GM18526 (cell line): ENCODE results near the gene TBC1D13.
A peak's percentile ranks its signal among the peaks of the same experiment; 100 is the strongest.

ENCODE experiments used
- POLR2A ChIP-seq: IDR thresholded peaks from 3 replicates; pipeline ENCODE4 v1.6.1; 2011; ENCODE audit not compliant: insufficient read length; ENCODE audit errors: extremely low read depth

The TBC1D13 gene, protein sequence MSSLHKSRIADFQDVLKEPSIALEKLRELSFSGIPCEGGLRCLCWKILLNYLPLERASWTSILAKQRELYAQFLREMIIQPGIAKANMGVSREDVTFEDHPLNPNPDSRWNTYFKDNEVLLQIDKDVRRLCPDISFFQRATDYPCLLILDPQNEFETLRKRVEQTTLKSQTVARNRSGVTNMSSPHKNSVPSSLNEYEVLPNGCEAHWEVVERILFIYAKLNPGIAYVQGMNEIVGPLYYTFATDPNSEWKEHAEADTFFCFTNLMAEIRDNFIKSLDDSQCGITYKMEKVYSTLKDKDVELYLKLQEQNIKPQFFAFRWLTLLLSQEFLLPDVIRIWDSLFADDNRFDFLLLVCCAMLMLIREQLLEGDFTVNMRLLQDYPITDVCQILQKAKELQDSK

DNA sequence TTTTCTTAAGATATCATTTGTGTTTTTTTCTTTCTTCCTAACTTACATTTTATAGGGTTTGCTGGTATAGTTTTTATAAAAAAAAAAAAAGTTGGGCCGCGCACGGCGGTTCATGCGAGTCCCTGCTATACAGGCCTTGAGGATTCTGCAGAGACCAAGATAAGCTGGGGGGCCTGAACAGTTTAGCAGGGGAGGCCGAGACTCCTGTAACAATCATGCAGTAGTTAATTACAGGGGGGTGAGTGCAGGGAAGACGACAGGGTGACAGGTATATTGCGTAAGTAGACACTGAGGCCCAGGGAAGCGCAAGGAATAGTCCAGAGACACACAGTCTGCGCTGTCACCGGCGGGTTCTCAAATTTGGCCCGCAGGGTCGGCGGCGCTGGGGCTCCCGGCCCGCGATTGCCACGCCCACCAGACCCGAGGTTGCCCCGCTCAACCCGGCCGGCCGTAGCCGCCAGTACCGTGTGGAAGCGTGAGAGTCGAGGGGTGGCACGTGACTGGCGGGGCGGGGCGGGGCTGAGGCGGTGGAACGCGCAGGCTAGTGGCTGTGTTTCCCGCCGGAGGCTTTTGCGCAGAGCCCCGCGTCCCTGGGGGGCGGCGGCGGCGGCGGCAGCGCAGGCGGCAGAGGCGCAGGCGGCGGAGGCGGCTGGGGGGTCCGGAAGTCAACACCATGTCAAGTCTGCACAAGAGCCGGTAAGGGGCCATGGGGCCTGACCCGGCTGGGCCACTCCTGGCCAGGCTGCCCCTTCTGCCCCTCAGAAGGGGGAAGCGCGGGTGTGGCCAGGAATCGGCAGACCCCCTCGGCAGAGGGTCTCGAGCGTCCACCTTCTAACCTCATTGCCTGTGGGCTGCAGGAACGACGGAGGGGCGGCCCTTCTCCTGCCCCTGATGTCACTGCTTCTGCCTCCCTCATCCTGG, at the start of gene TBC1D13:
TSS of gene TBC1D13 (plus strand) at position 573 of the 921 bp plus-strand sequence. CDS start at position 674, 101 bp downstream.
- peak; percentile 73 for TF ChIP-seq POLR2A

DNA sequence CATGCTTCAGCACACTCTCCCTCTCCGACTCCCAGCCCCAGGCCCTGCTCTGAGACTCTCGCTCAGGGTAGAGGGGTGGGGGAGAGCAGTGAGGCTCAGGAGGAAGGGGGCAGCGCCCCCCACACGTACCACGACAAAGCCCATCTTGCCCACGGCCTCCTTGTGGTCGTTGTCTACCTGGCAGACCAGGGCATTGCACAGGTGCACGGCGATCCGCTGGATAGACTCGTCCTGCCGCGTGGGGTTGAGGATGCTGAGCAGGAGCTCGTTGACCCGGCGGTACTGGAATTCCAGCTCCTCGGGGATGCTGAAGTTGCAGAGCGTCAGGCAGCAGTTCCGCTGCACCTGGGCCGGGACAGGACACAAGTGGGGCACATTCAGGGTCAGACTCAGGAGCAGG, 44.7 kb upstream of the TBC1D13 start:
- no peak for TF ChIP-seq POLR2A

DNA sequence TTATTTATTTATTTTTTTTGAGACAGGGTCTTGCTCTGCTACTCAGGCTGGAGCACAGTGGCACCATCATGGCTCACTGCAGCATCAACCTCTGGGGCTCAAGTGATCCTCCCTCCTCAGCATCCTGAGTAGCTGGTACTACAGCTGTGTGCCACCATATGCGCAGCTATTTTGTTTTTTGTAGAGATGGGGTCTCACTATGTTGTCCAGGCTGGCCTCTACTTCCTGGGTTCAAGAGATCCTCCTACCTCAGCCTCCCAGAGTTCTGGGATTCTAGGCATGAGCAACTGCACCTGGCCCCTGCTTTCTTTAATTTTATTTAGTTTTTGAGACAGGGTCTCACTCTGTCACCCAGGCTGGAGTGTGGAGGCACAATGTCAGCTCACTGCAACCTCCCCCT, 43.6 kb upstream of the TBC1D13 start:
- no peak for TF ChIP-seq POLR2A

DNA sequence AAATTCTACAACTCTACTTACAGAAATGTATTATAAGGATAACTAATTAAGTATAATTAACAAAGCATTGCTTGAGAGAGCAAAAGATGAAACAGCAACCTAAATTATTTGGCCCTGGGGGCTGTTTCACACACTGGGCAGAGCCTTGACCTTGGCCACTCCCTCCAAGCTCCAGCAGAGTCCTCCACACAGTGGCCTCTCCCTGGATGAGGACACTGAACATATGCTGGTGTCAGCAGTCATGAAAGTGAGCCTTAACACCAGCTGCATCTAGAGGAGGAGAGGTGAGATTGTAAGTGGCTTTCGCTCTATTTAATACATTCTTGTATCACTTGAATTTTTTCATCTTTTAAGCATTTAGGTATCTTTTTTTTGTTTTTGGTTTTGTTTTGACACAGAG, 39.8 kb upstream of the TBC1D13 start:
- TF ChIP-seq POLR2A, result no peak

DNA sequence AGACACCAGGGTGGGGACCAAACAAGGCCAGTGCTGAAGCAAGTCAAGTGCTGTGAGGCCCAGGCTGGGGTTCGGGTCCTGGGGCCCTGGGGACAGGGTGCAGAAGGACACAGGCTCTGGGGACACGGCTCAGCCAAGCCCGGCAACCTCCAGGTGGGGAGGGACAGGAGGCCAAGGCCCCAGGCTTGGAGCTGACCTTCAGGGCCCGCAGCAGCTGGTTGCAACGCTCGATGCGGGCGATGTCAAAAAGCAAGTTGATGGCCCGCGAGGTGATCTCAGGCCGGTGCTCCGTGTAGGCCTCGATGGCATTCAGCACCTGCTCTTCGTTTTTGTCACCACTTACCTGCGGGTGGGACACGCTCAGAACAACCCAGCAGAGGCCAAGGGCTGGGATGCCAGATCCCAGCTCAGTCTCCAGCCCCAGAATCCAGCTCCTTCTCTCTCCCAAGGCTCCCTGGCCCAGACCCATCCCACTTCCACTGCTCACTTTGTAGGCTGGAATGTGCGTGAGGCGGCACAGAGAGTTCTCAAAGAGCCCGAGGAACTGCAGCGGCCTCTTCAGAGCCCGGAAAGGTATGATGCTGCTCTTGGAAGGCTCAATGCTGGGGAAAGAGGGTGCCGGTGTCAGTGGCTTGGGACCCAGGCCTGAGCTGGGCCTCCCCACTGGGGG, 36.0 kb upstream of the TBC1D13 start:
- no peak for TF ChIP-seq POLR2A

DNA sequence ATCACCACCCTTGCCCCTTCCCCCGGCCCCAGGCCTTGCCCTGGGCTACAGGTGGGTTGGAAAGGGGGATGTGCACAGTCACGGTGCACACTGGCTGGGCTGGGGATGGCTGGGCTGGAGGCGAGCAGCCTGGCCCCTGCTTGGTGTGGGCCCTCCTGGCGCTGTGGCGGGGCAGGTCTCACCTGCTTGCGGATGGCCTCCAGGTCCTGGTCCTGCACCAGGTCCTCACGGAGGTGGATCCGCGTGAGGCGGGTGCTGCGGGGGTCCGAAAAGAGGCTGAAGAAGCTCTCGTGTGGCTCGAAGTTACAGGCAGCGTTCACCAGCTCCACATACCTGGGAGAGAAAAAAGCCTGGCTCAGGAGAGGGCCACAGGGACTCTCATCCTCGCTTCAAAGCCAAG, 33.4 kb upstream of the TBC1D13 start:
- no peak for TF ChIP-seq POLR2A

DNA sequence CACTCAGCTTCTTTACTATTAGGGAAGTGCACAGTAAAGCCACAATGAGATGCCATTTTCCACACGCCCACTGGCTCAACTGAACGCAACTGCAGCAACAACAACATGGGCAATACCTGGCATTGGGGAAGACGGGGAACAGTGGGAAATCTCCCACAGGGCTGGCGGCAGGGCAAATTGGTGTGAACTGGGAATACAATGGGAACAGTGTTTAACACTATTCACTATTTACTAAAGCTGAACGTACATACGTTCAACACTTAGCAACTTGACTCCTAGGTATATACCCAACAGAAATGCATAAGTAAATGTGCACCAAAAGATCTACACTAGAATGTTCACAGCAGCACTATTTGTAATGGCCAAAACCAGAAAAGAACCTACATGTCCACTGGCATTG, 29.5 kb upstream of the TBC1D13 start:
- no peak for TF ChIP-seq POLR2A

DNA sequence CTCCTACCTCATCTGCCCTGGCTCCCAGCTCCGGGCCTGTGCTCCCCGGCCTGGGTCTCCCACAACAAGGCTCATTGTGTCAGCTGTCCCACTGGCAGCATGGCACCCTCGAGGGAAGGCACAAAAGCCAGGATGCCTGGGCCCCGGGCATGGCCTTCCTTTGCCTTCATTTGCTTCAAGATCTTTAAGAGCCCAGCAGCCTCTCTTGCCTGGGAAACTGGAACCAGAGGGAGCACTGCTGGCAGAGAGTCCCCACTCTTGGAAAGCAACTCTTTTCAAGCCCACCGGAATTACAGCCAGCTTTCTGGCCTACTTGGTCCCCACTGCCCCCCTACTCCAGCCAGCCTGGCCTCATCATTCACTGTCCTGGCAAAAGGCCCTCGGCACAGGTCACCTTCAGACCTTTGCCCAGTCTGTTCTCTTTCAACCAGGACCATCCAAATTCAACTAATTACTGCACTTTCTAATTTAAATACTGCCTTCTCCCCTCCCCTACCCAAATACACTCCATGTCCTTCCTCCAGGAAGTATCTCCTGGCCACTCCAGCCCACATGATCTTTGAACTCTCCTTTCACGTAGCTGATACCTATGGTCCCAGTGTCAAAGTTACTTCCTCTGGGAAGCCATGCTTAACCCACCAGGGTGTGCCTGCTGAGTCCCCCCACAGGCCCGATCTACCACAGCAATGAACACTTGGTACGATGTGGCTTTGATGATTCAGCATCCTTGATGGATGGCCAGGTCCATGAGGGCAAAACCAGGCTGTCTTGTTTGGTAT, 24.2 kb upstream of the TBC1D13 start:
- no peak for TF ChIP-seq POLR2A

DNA sequence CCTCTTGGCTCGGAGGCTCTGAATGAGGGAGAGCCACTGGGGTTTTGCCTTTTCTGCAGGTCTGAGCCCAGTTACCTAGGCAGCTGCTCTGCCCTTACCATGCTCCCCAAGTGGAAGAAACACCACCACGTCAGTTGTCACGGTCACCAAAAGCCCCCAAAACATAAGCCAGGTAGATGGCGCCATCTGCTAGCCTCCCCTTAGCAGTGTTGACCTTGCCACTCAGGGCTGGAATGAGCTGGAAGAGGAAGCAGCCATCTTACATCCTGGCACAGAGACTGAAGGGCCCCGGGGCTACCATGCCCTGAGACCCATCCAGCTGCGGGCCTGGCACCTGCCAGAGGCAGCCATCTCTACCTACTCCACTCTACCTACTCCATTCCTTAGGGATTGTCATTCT, 22.7 kb upstream of the TBC1D13 start:
- no peak for TF ChIP-seq POLR2A

DNA sequence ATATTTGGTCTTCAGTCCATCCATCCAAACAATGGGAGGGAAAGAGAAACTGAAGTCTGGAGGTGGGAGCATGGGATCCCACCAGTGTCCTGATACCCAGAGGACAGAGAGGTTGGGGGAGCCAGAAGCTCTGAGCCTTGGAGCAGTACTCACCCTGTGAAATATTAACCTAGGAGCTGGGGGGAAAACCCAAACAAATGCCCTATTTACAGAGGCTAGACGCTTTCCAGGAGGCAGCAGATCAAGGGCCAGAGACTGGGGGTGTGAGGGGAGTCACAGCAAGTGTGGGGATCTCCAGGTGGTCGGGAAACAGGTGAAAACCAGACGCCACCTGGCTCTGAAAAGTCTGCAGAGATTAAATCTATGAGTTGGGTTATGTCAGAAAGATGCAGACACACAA, 21.6 kb upstream of the TBC1D13 start:
- TF ChIP-seq POLR2A, result no peak

DNA sequence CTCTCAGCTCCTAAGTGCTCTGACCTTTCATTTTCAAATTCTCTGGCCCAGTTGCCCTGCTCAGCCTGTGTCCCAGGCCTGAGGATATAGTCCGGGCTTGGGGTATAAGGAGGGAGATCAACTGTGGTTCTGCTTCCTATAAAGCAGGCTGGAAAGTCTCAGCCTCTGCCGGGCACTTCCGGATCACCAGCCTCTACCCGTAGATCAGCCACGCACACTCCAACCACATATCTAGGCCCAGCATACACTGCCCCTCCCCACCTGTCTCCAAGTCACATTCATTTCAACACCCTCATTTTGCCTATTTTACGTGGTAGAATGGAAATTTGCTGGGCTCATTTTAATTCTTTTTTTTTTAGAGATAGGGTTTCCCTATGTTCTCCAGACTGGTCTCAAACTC, 18.4 kb upstream of the TBC1D13 start:
- TF ChIP-seq POLR2A, result no peak

DNA sequence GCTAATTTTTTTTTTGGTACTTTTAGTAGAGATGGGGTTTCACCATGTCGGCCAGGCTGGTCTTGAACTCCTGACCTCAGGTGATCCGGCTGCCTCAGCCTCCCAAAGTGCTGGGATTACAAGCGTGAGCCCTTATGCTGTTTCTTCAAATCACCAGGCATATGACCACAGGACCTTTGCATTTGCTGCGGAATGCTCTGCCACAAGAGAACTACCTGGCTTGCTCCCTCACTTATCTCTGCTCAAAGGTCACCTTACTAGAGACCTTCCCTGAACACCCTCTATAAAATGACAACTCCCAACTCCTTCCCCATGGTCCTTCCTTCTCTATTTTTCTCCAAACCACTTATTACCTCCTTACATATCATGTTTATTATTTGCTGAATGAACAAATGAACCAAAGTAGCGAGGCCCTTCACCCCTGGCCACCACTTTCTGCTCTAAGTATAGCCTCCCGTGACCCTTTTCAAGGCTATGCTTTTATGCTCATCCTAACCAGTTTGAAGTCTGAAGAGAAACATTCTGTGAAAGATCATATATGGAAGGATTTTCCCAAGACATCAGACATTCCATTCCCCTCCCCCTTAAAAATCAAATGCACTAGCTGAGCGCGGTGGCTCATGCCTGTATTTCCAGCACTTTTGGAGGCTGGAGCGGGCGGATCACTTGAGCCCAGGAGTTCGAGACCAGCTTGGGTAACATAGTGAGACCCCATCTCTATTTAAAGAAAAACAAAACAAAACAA, 16.6 kb upstream of the TBC1D13 start:
- TF ChIP-seq POLR2A, result no peak

DNA sequence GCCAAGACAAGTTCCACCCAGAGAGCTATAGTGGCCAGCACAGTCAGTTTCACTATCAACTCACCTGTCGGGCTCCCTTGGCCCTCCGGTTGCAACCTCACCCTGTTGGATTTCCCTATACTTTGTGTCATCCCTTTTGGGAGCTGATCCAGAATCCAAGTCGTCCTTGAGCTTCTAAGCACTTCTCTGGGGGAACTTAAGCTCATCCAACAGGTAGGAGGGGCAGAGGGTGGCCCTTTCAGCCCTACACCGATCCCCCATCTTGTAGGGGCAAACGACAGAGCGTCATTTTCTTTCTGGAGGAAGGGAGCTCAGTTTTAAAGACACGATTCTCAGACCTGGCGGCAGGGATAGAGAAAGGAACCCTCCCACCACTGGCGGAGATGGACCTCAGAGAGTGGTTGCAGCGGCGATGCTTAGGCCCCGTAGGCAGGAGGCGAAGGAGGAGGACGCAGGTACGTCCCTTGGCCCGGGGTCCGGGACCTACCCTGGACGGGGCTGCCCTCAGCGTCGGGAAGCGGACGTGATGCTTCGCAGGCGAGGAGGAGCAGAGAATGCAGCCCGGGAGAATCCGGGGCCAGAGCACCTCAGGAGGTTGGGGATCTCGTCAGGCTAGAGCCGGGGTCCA, 15.8 kb upstream of the TBC1D13 start:
- TF ChIP-seq POLR2A, result no peak
